Measurements from ENCODE around the gene SYT3. TPM values are rescaled to one million over a fixed set of nuclear protein-coding genes. Genes with fewer than 3 reads are reported as not detected.

Gene SYT3
- total and polyA plus RNA-seq, 2 of the 8 experiments (the other 6 are each of a cell fraction or from before 2014, with no cell fraction given): 6.7 to 17.3 TPM

GRCh38 chr19:50639121-50640112 lies at the start of gene SYT3 (continued):
- TF ChIP-seq CHD7 (IDR thresholded peaks at IDR 0.05; ENCODE audit: insufficient replicate concordance, low read length): no peak
- TF ChIP-seq POLR2A (IDR thresholded peaks at IDR 0.05; ENCODE audit: control extremely low read depth in 1 of 2, low read depth in 2 of 2, low read length in 2 of 2): peak in 1 of 2 experiments; percentile 51; a peak in 1 of 3 replicates
- TF ChIP-seq SRF (IDR thresholded peaks at IDR 0.05; ENCODE audit: low read depth, low read length): no peak
- peak; percentile 64 for TF ChIP-seq KDM4A (IDR thresholded peaks at IDR 0.05; ENCODE audit: low read depth, low read length, severe bottlenecking)
- TF ChIP-seq ATF3 (IDR thresholded peaks at IDR 0.05; ENCODE audit: insufficient read depth, low read depth, low read length): 0 out of 2 replicates have a peak, but pooled peaks have one; percentile 49
- TF ChIP-seq TAF7 (optimal IDR thresholded peaks at IDR 0.05; ENCODE audit: borderline replicate concordance, low read depth, low read length): no peak
- peak; percentile 47; the same call in 1 of the 2 replicates for TF ChIP-seq TBP (IDR thresholded peaks at IDR 0.05; ENCODE audit: low read depth, low read length)
- peak; percentile 93 for TF ChIP-seq SIX5 (IDR thresholded peaks at IDR 0.05; ENCODE audit: low read depth, low read length)
- TF ChIP-seq CBX8 (IDR thresholded peaks at IDR 0.05; ENCODE audit: borderline replicate concordance, low read depth, low read length): no peak

Data from H1 (cell line).